SU-DHL-6 (cell line): Measurements from ENCODE around the gene STMN1.
"Not testable (repeated sequence)": the region's sequence is repeated elsewhere in the genome, so short reads cannot be mapped to it uniquely, and the experiment has no call there.

ENCODE experiments used
- H2AFZ ChIP-seq: fragments of 200-600 bp; sonication (generic); 2 replicates; pipeline ENCODE4 v1.6.1; 2014; ENCODE audit warnings: low read depth, mild to moderate bottlenecking, moderate library complexity, mixed read lengths, antibody characterized with exemption, low read length; ENCODE audit not compliant: severe bottlenecking
- H3F3A ChIP-seq: fragments of 200-600 bp; shearing (Covaris generic); 2 replicates; pipeline ENCODE4 v1.6.0; 2016; ENCODE audit warnings: antibody characterized with exemption, mild to moderate bottlenecking; ENCODE audit not compliant: insufficient read depth
- H3K27ac ChIP-seq: fragments of 200-600 bp; sonication (generic); 2 replicates; pipeline ENCODE4 v1.5.1; 2016; ENCODE audit warnings: low read depth, mild to moderate bottlenecking, low read length, moderate library complexity, mixed read lengths
- H3K27me3 ChIP-seq: fragments of 200-600 bp; sonication (generic), shearing (Covaris generic); 2 replicates; pipeline ENCODE4 v1.6.0; 2014; ENCODE audit warnings: mild to moderate bottlenecking, low read length
- H3K36me3 ChIP-seq: fragments of 200-600 bp; sonication (generic); 2 replicates; pipeline ENCODE4 v1.6.1; 2014; ENCODE audit warnings: mild to moderate bottlenecking, low read length, mixed read lengths
- H3K4me2 ChIP-seq: fragments of 300-600, 200-600 bp; shearing (Covaris generic), sonication (generic); 2 replicates; pipeline ENCODE4 v1.6.0; 2014; ENCODE audit warnings: low read length, low read depth, mild to moderate bottlenecking; ENCODE audit not compliant: poor library complexity, severe bottlenecking
- H3K4me3 ChIP-seq: fragments of 200-600 bp; sonication (generic); 2 replicates; pipeline ENCODE4 v1.5.1; 2014; ENCODE audit warnings: antibody characterized with exemption, low read length, mild to moderate bottlenecking, mixed read lengths; ENCODE audit not compliant: insufficient read depth, poor library complexity, severe bottlenecking
- H3K79me2 ChIP-seq: fragments of 200-600 bp; sonication (generic); 2 replicates; pipeline ENCODE4 v1.6.1; 2014; ENCODE audit warnings: mild to moderate bottlenecking, low read length, moderate library complexity; ENCODE audit not compliant: insufficient read depth
- H3K9ac ChIP-seq: fragments of 200-600 bp; sonication (generic); 2 replicates; pipeline ENCODE4 v1.7.0; 2014; ENCODE audit warnings: mild to moderate bottlenecking, low read length
- H3K9me2 ChIP-seq: fragments of 200-600 bp; sonication (generic); replicated peaks from 2 replicates; pipeline ENCODE4 v1.6.1; 2014; ENCODE audit warnings: low read length; ENCODE audit not compliant: insufficient read depth
- H3K9me3 ChIP-seq: fragments of 200-600 bp; sonication (generic); 2 replicates; pipeline ENCODE4 v1.6.1; 2014; ENCODE audit warnings: low read length, mixed read lengths; ENCODE audit not compliant: insufficient read depth
- H4K20me1 ChIP-seq: fragments of 200-600 bp; sonication (generic); 2 replicates; pipeline ENCODE4 v1.6.1; 2014; ENCODE audit warnings: low read depth, mild to moderate bottlenecking, antibody characterized with exemption, low read length, moderate library complexity, mixed read lengths
- EZH2phosphoT487 ChIP-seq: fragments of 200-600 bp; sonication (generic), shearing (Covaris generic); conservative IDR thresholded peaks from 2 replicates; pipeline ENCODE4 v1.6.1; 2018; ENCODE audit warnings: mild to moderate bottlenecking, antibody characterized with exemption, low read length, moderate library complexity, mixed read lengths
- TF ChIP-seq, protein P1 (sequence below): fragments of 200-600 bp; sonication (generic); IDR thresholded peaks from one replicate; pipeline ENCODE4 v1.5.1; 2017; ENCODE audit warnings: antibody characterized with exemption, mild to moderate bottlenecking, low read length, moderate library complexity; ENCODE audit not compliant: insufficient read depth, poor library complexity, severe bottlenecking

Gene STMN1

DNA sequence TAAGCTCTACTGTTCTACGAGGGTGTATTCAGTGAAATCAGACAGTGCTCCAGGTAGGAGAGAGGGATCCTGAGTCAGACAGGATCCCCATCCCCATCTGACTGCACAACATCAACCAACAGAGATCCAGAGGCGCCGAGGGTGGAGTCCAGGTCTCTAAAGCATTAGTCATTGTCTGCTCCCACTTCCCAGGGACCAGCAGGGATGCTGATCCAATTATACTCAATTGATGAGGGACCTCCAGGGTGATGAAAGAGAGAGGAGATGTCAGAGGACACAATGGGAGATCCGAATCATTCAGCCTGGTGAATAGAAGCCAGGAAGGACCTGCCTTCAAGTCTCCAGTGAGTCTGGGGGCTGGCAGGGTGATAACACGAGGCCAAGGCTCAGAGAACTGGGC, 39.5 kb upstream of the STMN1 start:
- TF ChIP-seq, protein P1, sequence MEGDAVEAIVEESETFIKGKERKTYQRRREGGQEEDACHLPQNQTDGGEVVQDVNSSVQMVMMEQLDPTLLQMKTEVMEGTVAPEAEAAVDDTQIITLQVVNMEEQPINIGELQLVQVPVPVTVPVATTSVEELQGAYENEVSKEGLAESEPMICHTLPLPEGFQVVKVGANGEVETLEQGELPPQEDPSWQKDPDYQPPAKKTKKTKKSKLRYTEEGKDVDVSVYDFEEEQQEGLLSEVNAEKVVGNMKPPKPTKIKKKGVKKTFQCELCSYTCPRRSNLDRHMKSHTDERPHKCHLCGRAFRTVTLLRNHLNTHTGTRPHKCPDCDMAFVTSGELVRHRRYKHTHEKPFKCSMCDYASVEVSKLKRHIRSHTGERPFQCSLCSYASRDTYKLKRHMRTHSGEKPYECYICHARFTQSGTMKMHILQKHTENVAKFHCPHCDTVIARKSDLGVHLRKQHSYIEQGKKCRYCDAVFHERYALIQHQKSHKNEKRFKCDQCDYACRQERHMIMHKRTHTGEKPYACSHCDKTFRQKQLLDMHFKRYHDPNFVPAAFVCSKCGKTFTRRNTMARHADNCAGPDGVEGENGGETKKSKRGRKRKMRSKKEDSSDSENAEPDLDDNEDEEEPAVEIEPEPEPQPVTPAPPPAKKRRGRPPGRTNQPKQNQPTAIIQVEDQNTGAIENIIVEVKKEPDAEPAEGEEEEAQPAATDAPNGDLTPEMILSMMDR = no peak
- TF ChIP-seq EZH2phosphoT487 = no peak
- no peak overlapping the region for H3K4me3 ChIP-seq
- H4K20me1 ChIP-seq = no peaks in the 10 kb centered on the region
- no peaks in the 10 kb centered on the region for H3K9me2 ChIP-seq
- no peak overlapping the region for H2AFZ ChIP-seq
- H3K9me3 ChIP-seq = peaks cover 10% of the 10 kb centered on the region; the same call in 1 of the 2 replicates
- H3K79me2 ChIP-seq = no peaks in the 10 kb centered on the region
- H3K27me3 ChIP-seq = no peaks in the 10 kb centered on the region
- no peaks in the 10 kb centered on the region for H3F3A ChIP-seq
- no peaks in the 10 kb centered on the region; the same call in 1 of the 2 replicates for H3K36me3 ChIP-seq
- H3K27ac ChIP-seq = no peak overlapping the region
- H3K4me2 ChIP-seq = no peak overlapping the region
- H3K9ac ChIP-seq = no peak overlapping the region

DNA sequence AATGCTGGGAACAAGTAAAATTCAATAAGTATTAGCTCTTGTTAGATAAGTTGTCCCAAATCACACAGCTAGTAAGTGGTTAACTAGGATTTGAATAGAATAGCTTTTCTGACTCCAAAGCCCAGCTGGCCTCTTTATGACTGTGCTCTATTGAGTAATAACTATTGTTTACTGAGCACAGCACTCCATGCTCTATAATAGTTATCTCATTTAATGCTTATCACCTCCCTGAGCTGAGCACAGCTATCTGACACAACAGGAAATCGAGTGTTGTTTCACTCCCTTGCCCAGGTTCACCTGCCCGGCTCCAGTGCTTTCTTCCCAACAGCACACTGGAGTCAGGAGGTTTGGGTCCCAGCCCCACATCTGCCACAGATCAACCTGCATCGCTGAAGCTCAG, 38.8 kb upstream of the STMN1 start:
- Histone ChIP-seq H2AFZ (no peak overlapping the region), H3K36me3 (no peaks in the 10 kb centered on the region; the same call in 1 of the 2 replicates), H3K9me2 (no peaks in the 10 kb centered on the region), H3K9me3 (peaks cover 10% of the 10 kb centered on the region; the same call in 1 of the 2 replicates), H3K9ac (no peak overlapping the region), H3F3A (no peaks in the 10 kb centered on the region), H3K4me3 (no peak overlapping the region), H3K27ac (no peak overlapping the region), H3K79me2 (no peaks in the 10 kb centered on the region), H4K20me1 (no peaks in the 10 kb centered on the region), H3K4me2 (no peak overlapping the region), H3K27me3 (no peaks in the 10 kb centered on the region)
- no peak for TF ChIP-seq EZH2phosphoT487
- TF ChIP-seq, protein P1 = no peak

DNA sequence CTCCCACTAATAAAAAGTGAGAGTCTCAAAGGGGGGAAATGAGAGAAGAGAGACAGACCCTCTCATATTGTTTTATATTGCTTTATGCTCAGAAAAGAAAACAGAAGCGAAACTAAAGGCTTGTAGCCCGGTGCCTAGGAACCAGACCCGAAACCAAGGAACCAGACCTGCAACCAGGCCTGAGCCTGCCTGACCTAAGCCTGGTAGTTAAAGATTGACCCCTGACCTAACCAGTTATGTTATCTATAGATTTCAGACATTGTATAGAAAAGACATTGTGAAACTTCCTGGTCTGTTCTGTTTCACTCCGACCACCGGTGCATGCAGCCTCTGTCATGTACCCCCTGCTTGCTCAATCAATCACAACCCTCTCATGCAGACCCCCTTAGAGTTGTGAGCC, 37.3 kb upstream of the STMN1 start:
- H3K36me3 ChIP-seq, H3K4me2 ChIP-seq, H3K27me3 ChIP-seq, H3K79me2 ChIP-seq, H3K27ac ChIP-seq, H3F3A ChIP-seq, H3K9ac ChIP-seq, H3K9me2 ChIP-seq, H2AFZ ChIP-seq, H4K20me1 ChIP-seq, H3K4me3 ChIP-seq: not testable (repeated sequence)
- H3K9me3 ChIP-seq = peaks cover 10% of the 10 kb centered on the region; the same call in 1 of the 2 replicates

DNA sequence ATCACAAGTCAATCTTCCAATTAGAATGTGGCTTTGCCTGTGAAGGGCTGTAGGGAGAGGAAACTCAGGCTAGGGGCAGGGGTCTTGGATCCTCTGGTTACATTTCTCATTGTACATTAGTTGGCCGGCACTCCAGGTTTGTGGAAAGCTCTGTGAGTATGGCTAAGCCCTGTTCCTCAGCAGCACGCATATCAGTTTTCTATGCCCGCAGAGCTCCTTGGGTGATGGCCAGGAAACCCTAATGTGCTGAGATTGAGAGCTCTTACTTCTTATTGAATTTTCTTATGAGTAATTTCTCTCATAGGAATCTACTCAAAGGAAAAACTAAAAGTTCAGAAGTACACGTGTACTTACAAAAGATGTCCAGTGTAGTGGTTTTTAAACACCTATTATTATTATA, 30.7 kb upstream of the STMN1 start:
- H2AFZ ChIP-seq = no peak overlapping the region

More for the DNA sequence above, 30.7 kb upstream of the STMN1 start:
- H3K27me3 ChIP-seq = no peaks in the 10 kb centered on the region
- H3K4me3 ChIP-seq = no peak overlapping the region
- H3K9ac ChIP-seq = no peak overlapping the region
- H4K20me1 ChIP-seq = no peaks in the 10 kb centered on the region
- H3K9me2 ChIP-seq = no peaks in the 10 kb centered on the region
- TF ChIP-seq, protein P1 = no peak
- TF ChIP-seq EZH2phosphoT487 = no peak
- H3K36me3 ChIP-seq = no peaks in the 10 kb centered on the region
- H3K27ac ChIP-seq = no peak overlapping the region
- H3K9me3 ChIP-seq = no peaks in the 10 kb centered on the region
- no peak overlapping the region for H3K4me2 ChIP-seq
- no peaks in the 10 kb centered on the region for H3K79me2 ChIP-seq
- no peaks in the 10 kb centered on the region for H3F3A ChIP-seq
